ENCODE results near the gene TCTN3.

The TCTN3 gene

DNA sequence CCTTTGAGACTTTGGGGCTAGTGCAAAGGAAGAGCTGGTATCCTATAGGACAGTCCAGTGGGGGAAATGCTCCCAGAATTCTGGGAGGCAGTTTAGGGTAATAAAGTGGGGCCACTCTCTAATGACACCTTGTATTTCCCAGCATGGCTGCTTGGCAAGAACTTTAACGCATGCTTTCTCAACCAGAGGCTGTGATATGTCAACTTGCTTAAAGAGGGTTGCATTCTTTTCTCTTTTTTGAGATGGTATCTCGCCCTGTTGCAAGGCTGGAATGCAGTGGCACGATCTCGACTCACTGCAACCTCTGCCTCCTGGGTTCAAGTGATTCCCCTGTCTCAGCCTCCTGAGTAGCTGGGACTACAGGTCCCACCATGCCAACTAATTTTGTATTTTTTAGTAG lies 75.6 kb downstream of the TCTN3 start:
- DNase-seq, result no peak

DNA sequence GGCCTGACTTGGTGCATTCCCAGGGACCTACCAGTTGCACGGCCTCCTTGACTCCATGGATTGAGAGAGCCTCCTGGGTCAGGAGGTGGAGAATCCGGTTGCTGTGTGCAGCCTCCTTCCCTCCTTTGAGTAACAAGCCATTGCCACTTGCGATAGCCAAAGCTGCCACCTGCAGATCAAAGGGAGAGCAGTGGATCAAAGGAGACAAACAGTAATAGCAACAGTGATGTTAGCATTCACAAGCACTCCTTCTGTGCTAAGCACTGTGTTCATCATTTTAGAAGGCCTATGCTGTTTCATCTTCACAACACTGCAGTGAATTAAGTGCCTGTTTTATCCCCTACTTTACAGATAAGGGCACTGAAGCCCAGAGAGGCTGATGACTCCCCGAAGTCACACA lies 77.3 kb downstream of the TCTN3 start:
- no peak for DNase-seq

Measured in activated gamma-delta T cell treated with Interleukin-2 at 50 U/mL for 16 hours (primary cell).